RWPE1 (cell line): Measurements from ENCODE around the gene UBB.

Experiments
- CTCF ChIA-PET: fragments of 350-600 bp; sonication (Branson Sonifier 250); formaldehyde crosslinking; extraction: SDS; loops from one replicate; lab custom pipeline; 2021; lab: Yijun Ruan, JAX
- POLR2A ChIA-PET: fragments of 400-600 bp; formaldehyde crosslinking; extraction: SDS; loops from one replicate; lab custom pipeline; 2020; ENCODE audit warnings: antibody characterized with exemption; ENCODE audit not compliant: low non-redundant PET; lab: Yijun Ruan, JAX
- DNase-seq: peaks from one replicate; pipeline ENCODE4 v3.0.0; 2012; ENCODE audit warnings: low spot score
- H3K27ac ChIP-seq: fragments of 450-650 bp; 2 replicates; pipeline ENCODE4 v1.5.1; 2017
- CTCF ChIP-seq: fragments of 450-650 bp; conservative IDR thresholded peaks from 2 replicates; pipeline ENCODE4 v1.5.1; 2017; ENCODE audit warnings: low read depth, mild to moderate bottlenecking

UBB gene

GRCh38 chr17:16345565-16345964 lies 35.3 kb upstream of the UBB start:
- no peak overlapping the region for H3K27ac ChIP-seq
- ChIA-PET CTCF (interaction anchor here (0.5 kb wide), 1 partner anchor 198 kb away, joined by 3 read pairs; no protein-coding TSS in a partner anchor), POLR2A (no interaction called here)
- no peak for TF ChIP-seq CTCF
- DNase-seq: no peak

GRCh38 chr17:16346721-16347271 lies 34.1 kb upstream of the UBB start:
- ChIA-PET CTCF (no interaction called here), POLR2A (interaction anchor here (0.6 kb wide), 1 partner anchor 34 kb away, joined by 5 read pairs; the partner anchor contains the start of gene UBB)
- TF ChIP-seq CTCF: no peak
- no peak for DNase-seq
- H3K27ac ChIP-seq: no peak overlapping the region

GRCh38 chr17:16348586-16348985 lies 32.3 kb upstream of the UBB start:
- no peak for DNase-seq
- H3K27ac ChIP-seq: no peak overlapping the region
- POLR2A ChIA-PET: no interaction called here
- CTCF ChIA-PET: interaction anchor here (0.6 kb wide), 2 partner anchors 15 kb away, joined by 3 read pairs; no protein-coding TSS in a partner anchor
- no peak for TF ChIP-seq CTCF

- ChIA-PET CTCF (interaction anchor here (0.7 kb wide), 1 partner anchor 146 kb away, joined by 3 read pairs; no protein-coding TSS in a partner anchor), POLR2A (no interaction called here)
- no peak for TF ChIP-seq CTCF
- no peak for DNase-seq
- no peak overlapping the region for H3K27ac ChIP-seq
Measured at GRCh38 chr17:16349431-16349830, 31.5 kb upstream of the UBB start.

GRCh38 chr17:16351831-16352230 lies 29.1 kb upstream of the UBB start:
- peak overlapping the region; percentile 49 for H3K27ac ChIP-seq
- peak; percentile 13 for DNase-seq
- ChIA-PET CTCF (interaction anchor here (0.7 kb wide), 1 partner anchor 31 kb away, joined by 4 read pairs; no protein-coding TSS in a partner anchor), POLR2A (interaction anchor here (0.6 to 1.3 kb wide), 2 partner anchors 29 to 137 kb away, joined by 3 read pairs; partner anchors contain the start of genes NCOR1 and UBB)
- TF ChIP-seq CTCF: no peak

- peak; percentile 44 for DNase-seq
- POLR2A ChIA-PET: interaction anchor here (0.6 to 1.3 kb wide), 2 partner anchors 28 to 137 kb away, joined by 3 read pairs; partner anchors contain the start of genes NCOR1 and UBB
- H3K27ac ChIP-seq: peak overlapping the region; percentile 49
- CTCF ChIA-PET: interaction anchor here (0.5 to 0.7 kb wide), 2 partner anchors 31 to 1426 kb away, joined by 3 to 4 read pairs; no protein-coding TSS in a partner anchor
- TF ChIP-seq CTCF: no peak
Measured at GRCh38 chr17:16352303-16352666, 28.6 kb upstream of the UBB start.
